Brain pericyte (primary cell): ENCODE measurements around the gene C4orf36.

Experiments used
- DNase-seq: peaks from one replicate; pipeline ENCODE4 v3.0.0-alpha.2; 2012; ENCODE audit warnings: low read depth, low spot score

The C4orf36 gene

DNA sequence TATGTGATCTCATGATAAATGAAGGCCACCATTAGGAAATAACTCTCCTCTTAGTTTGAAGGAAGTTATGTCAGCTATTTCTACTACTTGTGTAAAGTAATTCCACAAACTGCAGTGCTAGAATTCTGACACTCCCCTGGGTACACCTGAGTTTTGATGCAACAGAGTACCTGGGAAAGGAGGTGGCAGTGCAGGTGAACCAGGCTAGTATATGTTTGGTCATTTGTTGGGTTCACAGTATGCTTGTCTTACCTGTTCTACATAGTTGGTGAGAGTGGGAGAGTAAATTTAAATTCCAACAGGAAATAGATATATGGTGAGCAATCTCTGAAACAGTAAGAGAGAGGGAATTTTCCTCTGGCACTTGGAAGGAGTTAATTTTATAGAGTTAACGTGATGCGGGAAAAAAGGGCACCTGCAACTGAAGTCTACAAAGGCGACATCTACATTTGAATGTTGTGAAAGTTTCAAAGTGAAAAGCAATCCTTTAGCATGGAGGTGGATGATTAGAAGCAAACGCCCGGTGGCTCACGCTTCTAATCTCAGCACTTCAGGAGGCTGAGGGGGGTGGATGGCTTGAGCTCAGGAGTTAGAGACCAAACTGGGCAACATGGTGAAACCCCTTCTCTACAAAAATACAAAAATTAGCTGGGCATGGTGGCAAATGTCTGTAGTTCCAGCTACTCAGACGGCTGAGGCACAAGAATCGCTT lies 34.7 kb downstream of the C4orf36 start:
- DNase-seq: no peak

- DNase-seq: no peak
These were observed 35.3 kb downstream of the C4orf36 start for GRCh38 chr4:86856896-86857295.

DNA sequence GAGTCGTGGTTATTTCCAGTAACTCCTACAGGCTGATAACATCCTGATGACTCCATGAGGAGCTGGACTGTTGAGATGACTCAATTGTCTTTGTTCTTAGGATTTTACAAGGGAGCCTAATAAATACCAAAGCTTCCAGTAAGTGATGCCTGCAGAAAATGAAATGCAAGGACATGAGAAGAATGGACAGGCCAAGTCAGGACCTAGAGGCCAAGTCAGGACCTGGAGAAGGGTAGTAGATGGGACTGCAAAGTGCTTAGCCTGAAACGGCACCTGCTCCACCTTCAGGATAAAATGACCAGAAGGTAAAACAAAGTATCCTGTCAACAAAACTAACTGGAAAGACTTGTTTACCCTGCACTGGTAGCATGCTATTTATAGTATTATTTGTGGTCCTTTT lies 36.6 kb downstream of the C4orf36 start:
- DNase-seq: no peak

DNA sequence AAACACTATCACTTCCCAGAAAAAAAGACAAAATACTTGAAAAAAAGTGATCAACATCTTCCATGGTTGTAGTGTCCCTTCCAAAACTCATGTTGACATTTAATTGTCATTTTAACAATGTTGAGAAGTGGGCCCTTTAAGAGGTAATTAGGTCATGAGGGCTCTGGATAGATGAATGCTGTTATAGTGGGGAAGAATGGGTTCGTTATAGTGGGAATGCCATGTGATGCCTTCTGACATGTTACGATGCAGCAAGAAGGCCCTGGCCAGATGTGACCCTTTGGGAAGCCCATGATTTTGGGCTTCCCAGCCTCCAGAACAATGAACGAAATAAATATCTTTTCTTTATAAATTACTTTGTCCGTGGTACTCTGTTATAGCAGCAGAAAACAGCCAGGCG lies 39.0 kb downstream of the C4orf36 start:
- no peak for DNase-seq

- DNase-seq: no peak
These were observed 43.2 kb downstream of the C4orf36 start, which contains the start of gene SLC10A6 for GRCh38 chr4:86848732-86849619. SLC10A6 (minus strand) TSS chr4:86849384; CDS start chr4:86849115, 269 bp downstream.

DNA sequence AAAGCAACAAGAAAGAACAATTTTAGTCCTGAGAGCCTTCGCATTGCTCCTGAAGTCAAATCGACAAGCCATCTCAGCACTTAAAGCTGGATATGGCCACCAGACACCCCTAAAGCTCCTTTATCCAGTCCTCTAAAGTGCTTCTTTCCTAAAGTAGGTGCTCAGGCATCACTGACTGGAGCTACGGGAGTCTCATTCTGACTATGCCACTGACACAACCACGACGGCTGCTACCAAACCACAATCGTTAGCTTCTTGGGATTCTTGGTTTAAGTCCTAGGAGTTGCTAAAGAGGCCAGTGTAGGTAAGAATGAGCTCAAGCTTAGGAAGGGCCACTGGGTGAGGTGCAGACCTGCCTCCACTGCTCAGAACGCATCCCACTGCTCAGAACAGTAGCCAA lies 44.1 kb downstream of the C4orf36 start:
- DNase-seq: no peak

GRCh38 chr4:86847571-86847970 lies 44.7 kb downstream of the C4orf36 start:
- DNase-seq: no peak

DNA sequence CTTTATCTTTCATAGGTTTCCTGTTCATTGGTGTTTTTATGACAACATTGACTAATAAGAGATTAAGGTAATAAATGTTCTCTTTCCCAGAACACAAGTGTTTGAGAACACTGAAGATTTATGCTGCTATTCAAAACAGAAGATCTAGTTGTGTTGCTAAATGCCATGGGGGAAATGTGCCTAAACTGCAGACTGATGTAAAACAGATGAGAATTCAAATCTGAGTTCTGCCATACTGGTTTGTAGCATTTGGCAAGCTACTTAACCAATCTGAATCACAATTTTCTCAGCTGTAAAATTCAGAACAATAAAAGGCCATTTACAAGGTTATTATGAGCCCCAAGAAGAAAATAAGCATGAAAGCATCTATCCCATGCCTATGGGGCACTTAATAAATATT lies 45.3 kb downstream of the C4orf36 start:
- DNase-seq: no peak

GRCh38 chr4:86845593-86845992 lies 46.6 kb downstream of the C4orf36 start:
- DNase-seq: no peak

DNA sequence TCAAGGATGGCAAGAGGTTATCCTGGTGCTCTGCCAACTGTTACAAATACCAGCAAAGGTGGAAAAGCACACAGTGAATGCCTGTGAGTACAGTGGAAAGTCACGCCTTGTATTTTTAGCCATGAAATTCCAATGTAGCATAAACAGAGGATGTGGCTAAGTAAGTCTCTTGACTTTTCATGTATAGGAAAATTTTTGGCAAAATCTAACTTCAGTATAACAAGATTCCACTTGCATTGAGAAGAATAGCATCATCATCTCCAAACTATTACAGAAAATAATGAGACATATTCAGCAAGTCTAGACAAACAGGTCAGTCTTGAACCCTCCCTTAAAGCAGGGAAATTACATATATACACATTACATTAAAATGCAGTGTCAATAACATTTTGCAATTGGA lies 50.9 kb downstream of the C4orf36 start:
- no peak for DNase-seq

DNA sequence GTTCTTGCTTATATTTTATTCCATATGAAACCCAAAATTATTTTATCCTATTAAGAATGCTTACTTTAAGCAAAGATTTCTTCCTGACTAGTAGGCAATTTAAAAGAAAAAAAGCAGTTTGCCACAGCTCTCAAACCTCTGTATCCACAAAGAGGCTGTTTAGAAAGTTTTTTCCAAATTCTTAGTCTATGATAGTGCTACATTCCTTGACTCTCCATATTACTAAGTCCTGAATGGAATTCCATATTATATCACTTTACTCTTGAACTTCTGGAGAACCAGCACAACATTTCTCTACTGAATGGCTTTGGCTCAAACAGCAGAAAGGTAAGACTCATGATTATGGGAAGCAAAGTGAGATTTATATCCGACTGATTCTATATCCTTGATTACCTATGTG lies 51.4 kb downstream of the C4orf36 start:
- no peak for DNase-seq

GRCh38 chr4:86837691-86838503 lies 54.3 kb downstream of the C4orf36 start:
- no peak for DNase-seq

DNA sequence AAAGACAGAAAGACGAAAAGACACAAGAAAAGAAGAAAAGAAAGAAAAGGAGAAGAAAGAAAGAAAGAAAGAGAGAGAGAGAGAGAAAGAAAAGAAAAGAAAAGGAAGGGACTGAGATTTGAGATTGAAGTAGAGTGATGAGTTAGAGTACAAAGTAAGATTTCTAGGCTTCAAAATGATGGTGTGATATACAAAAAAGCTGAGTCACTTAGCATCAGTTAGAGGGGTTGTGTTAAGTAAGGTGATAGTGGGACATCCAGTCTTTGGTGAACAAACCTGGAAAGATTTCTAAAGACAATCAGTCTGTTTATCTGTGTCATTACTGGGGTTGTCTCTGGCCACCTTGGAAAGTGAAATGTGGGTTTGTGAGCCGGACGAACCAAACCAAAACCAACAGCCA lies 56.5 kb downstream of the C4orf36 start:
- no peak for DNase-seq

DNA sequence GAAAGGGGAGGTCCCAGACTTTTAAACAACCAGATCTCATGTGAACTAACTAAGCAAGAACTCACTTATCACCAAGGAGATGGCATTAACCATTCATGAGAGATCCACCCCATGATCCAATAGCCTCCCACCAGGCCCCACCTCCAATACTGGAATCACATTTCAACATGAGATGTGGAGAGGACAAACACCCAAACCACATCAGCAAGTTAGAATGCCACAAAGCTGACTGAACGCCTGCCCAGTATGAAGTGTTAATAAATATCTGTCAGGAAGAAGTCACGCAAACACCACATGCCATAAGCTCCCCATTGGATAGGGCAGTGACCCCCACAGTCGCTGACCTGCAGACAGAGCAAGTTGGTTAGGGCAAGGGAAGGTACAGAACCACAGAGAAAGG lies 57.3 kb downstream of the C4orf36 start:
- no peak for DNase-seq

DNA sequence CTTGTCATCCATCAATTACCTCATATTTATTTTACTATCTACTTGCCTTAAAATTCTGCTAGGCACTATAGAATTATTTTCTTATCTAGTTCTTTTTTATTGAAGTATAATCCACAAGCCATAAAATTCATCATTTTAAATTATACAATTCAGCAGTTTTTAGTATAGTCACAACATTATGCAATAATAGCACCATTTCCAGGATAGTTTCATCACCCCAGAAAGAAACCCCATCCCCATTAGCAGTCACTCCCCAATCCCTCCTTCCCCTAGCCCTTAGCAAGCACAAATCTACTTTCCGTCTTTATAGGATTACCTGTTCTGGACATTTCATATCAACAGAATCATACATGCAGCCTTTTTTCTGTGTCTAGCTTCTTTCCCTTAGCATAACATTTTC lies 58.6 kb downstream of the C4orf36 start:
- no peak for DNase-seq

DNA sequence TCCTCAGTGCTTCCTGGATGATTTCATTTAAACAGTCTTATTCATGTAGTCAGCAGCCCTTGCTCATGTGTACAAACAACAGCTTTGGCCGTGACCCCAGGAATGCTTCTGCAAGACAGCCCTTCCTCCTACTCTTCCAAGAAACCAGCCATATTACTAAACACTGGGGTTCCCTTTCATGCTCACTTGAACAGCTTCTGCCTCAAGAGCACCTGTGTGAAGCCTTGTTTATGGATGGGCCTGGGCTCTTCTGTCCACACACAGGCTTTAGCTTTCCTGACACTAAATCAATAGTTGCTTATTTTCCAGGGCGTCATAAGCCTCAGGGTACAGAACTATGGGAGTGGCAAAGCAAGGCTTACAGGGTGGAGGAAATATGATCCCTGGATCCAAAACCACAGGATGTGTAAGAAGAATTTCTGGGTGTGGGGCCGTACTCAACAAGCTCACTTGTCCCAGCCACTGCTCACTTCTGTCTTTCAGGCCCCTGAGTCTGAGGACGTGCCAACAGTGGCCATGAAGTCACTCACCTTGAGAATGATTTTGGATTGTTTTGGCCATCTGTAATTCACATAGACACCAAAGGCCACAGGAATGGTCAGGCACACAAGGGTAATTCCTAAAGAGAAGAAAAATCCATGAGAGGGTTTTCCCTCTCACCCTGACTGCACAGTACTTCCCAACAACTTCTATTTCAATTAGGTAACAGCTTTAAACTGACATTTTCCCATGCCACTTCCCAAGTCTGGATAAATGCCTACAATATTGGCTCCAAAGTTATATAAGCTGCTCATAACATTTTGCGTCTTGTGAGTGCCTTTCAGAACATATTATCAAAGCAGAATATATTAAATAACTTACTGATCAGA lies 60.7 kb downstream of the C4orf36 start:
- DNase-seq: no peak
